HepG2 (cell line): Measurements from ENCODE around the gene ZC3H13. TPM values are rescaled to one million over a fixed set of nuclear protein-coding genes. Genes with fewer than 3 reads are reported as not detected.

ENCODE experiments used
- ATAC-seq: fragments of 200-7000 bp; cut with Tn5 transposase; 3 replicates; pipeline ENCODE4 v1.9.1; 2020; ENCODE audit warnings: mild to moderate bottlenecking, moderate library complexity
- BruUV-seq: library from RNA; stranded (reverse); fragments of 400-500 nt; replicated peaks from 2 replicates; lab custom pipeline; 2021; lab: Mats Ljungman, UMichigan
- CTCF ChIA-PET: fragments of 300-600 bp; formaldehyde crosslinking; extraction: SDS; loops from one replicate; lab custom pipeline; 2021; ENCODE audit warnings: low total read pairs, inconsistent platforms, low intra/inter-chr PET ratio; lab: Yijun Ruan, JAX
- POLR2A ChIA-PET: fragments of 350-600 bp; sonication (Branson Sonifier 250); formaldehyde crosslinking; loops from one replicate; lab custom pipeline; 2020; ENCODE audit warnings: antibody characterized with exemption, inconsistent platforms; lab: Yijun Ruan, JAX
- DNase-seq: peaks from one replicate; pipeline ENCODE4 v3.0.0-alpha.2; 2015; ENCODE audit warnings: low spot score
- FAIRE-seq: peaks from 3 replicates; lab custom pipeline; 2011; peaks lifted over from hg19 to GRCh38; lab: Jason Lieb, UNC
- H2AFZ ChIP-seq: one replicate; pipeline ENCODE4 v1.6.1; 2011; ENCODE audit warnings: low read length, inconsistent platforms
- H3K27ac ChIP-seq: fragments of 300-600 bp; 3 replicates; pipeline ENCODE4 v1.8.0; 2011; ENCODE audit warnings: mixed run types, mild to moderate bottlenecking, mixed read lengths, low read length, inconsistent platforms; ENCODE audit not compliant: insufficient read depth; ENCODE audit errors: extremely low read length
- H3K27me3 ChIP-seq, 2 experiments: fragments of 200-600 bp in 1 of 2; 2 replicates in 1 of 2; 3 replicates in 1 of 2; pipeline versions ENCODE4 v1.6.0 to v1.8.0; 2011; ENCODE audit warnings: low read length in 2 of 2, mild to moderate bottlenecking in 2 of 2, moderate library complexity in 2 of 2, inconsistent platforms in 1 of 2; ENCODE audit not compliant: insufficient read depth in 2 of 2, control insufficient read depth in 1 of 2
- H3K36me3 ChIP-seq, 2 experiments: fragments of 200-600 bp in 1 of 2; replicated peaks in 1 of 2; 2 replicates in 1 of 2; 3 replicates in 1 of 2; pipeline versions ENCODE4 v1.5.1 to v1.8.0; 2011; ENCODE audit warnings: low read length in 2 of 2, inconsistent platforms in 1 of 2; ENCODE audit not compliant: insufficient read depth in 2 of 2, control insufficient read depth in 1 of 2
- H3K4me1 ChIP-seq: 2 replicates; pipeline ENCODE4 v1.5.1; 2012; ENCODE audit warnings: low read length, inconsistent platforms; ENCODE audit not compliant: insufficient read depth
- H3K4me2 ChIP-seq: 2 replicates; pipeline ENCODE4 v1.6.0; 2011; ENCODE audit warnings: low read depth, low read length, inconsistent platforms
- H3K4me3 ChIP-seq, 3 experiments: fragments of 200-600 bp in 1 of 3; sonication (generic), shearing (Covaris generic) in 1 of 3; replicated peaks in 1 of 3; 2 replicates each; pipeline ENCODE4 v1.5.1; 2011 to 2016; ENCODE audit warnings: low read length in 3 of 3, inconsistent platforms in 2 of 3, low read depth in 2 of 3, mild to moderate bottlenecking in 2 of 3, control low read depth in 1 of 3, mixed read lengths in 1 of 3; ENCODE audit not compliant: insufficient read depth in 1 of 3
- H3K79me2 ChIP-seq: one replicate; pipeline ENCODE4 v1.6.1; 2011; ENCODE audit warnings: low read length, inconsistent platforms; ENCODE audit not compliant: insufficient read depth
- H3K9ac ChIP-seq: 2 replicates; pipeline ENCODE4 v1.6.0; 2011; ENCODE audit warnings: mild to moderate bottlenecking, low read depth, low read length, inconsistent platforms; ENCODE audit not compliant: insufficient read depth
- H3K9me3 ChIP-seq: 2 replicates; pipeline ENCODE4 v1.5.1; 2012; ENCODE audit warnings: mild to moderate bottlenecking, low read length
- H4K20me1 ChIP-seq: 2 replicates; pipeline ENCODE4 v1.6.0; 2011; ENCODE audit warnings: inconsistent platforms, mild to moderate bottlenecking, low read length, moderate library complexity; ENCODE audit not compliant: insufficient read depth
- KMT2B ChIP-seq: IDR thresholded peaks from 2 replicates; pipeline ENCODE4 v1.6.1; 2016; ENCODE audit warnings: missing genetic modification reagents, missing compliant biosample characterization
- NBN ChIP-seq: fragments of 450-650 bp; conservative IDR thresholded peaks from 2 replicates; pipeline ENCODE4 v1.6.1; 2017
- PCBP1 ChIP-seq: fragments of 200-400 bp; formaldehyde crosslinking; IDR thresholded peaks from 2 replicates; pipeline ENCODE4 v1.6.1; 2017; ENCODE audit warnings: mild to moderate bottlenecking, low read depth, low read length, borderline replicate concordance
- TEAD3 ChIP-seq: optimal IDR thresholded peaks from 2 replicates; pipeline ENCODE3; 2016; ENCODE audit warnings: borderline replicate concordance
- ZNF18 ChIP-seq: sonication (generic); formaldehyde crosslinking; IDR thresholded peaks from 2 replicates; pipeline ENCODE4 v1.8.0; 2022; ENCODE audit warnings: mild to moderate bottlenecking, missing genetic modification reagents; ENCODE audit not compliant: insufficient replicate concordance
- ZNF414 ChIP-seq: sonication (generic); formaldehyde crosslinking; IDR thresholded peaks from 2 replicates; pipeline ENCODE4 v1.5.0; 2020; ENCODE audit warnings: missing genetic modification reagents
- ZNF781 ChIP-seq: sonication (generic); formaldehyde crosslinking; IDR thresholded peaks from 2 replicates; pipeline ENCODE4 v1.5.1; 2020; ENCODE audit warnings: borderline replicate concordance, mild to moderate bottlenecking, missing genetic modification reagents; ENCODE audit errors: not compliant biosample characterization
- ZNF792 ChIP-seq: IDR thresholded peaks from 2 replicates; pipeline ENCODE4 v1.6.1; 2016
- WGBS: methylation state at CpG from one replicate; pipeline ENCODE4 v1.1.6; 2017; ENCODE audit warnings: low lambda C conversion rate; 5-methylcytosine and 5-hydroxymethylcytosine counted together
- in situ Hi-C: cut with HindIII; loops from 2 replicates; pipeline ENCODE4 v1.10.0; 2017; ENCODE audit warnings: low pct_unique_long_range_greater_than_20kb; ENCODE audit not compliant: extremely low pct_ligation_motif_present
- intact Hi-C: fragments of 100-400 bp; cut with micrococcal nuclease; formaldehyde crosslinking; loops from one replicate; pipeline ENCODE4 v1.10.0; 2022; ENCODE audit not compliant: unreplicated experiment
- polyA plus RNA-seq, 8 experiments: library from polyadenylated mRNA; depleted of rRNA in 3 of 8; stranded (reverse) in 7 of 8; unstranded in 1 of 8; fragments of >200 nt; fragmentation: Illumina TruSeq in 4 of 8; extraction: Trizol in 4 of 8; gene quantifications; 2 replicates each; pipeline versions ENCODE4 v1.2.1 to v1.2.3, GENCODE V29; 2011 to 2016; ENCODE audit warnings: low read depth in 4 of 8, missing spikeins in 1 of 8, mixed read lengths in 1 of 8; ENCODE audit not compliant: insufficient read depth in 1 of 8
- total RNA-seq, 5 experiments: library from RNA; depleted of rRNA; stranded (reverse); fragments of >200 nt; fragmentation: Illumina TruSeq; extraction: Trizol; gene quantifications; 2 replicates each; pipeline ENCODE4 v1.2.3, GENCODE V29; 2016; ENCODE audit warnings: low read depth in 1 of 5

ZC3H13 gene
- total and polyA plus RNA-seq, 2 of the 13 experiments (the other 11 are each of a cell fraction or from before 2014, with no cell fraction given): 2.7 to 23.5 TPM

GRCh38 chr13:45928843-45929242 is 123.7 kb downstream of the ZC3H13 start:
- Histone ChIP-seq H3K27ac (no peak overlapping the region), H3K4me2 (no peak overlapping the region), H3K4me1 (no peaks in the 10 kb centered on the region), H3K9me3 (no peaks in the 10 kb centered on the region), H3K27me3 (peaks cover 1 to 20% of the 10 kb centered on the region in 2 experiments; a peak in 2 of 5 replicates), H3K9ac (no peak overlapping the region), H3K4me3 (no peak overlapping the region)
- DNase-seq: no peak
- BruUV-seq: no TSS peak
- FAIRE-seq: no peak
- no peak for TF ChIP-seq KMT2B (CRISPR knock-in tag)
- TF ChIP-seq ZNF792 (CRISPR knock-in tag): no peak
- no peak for TF ChIP-seq ZNF781 (CRISPR knock-in tag)
- no peak for TF ChIP-seq PCBP1
- TF ChIP-seq TEAD3: no peak
- no peak for TF ChIP-seq ZNF18 (CRISPR knock-in tag)
- no peak for TF ChIP-seq ZNF414 (CRISPR knock-in tag)
- no peak for TF ChIP-seq NBN
- TF ChIP-seq, all 625 proteins: peak for 0
- ATAC-seq: no peak
- POLR2A ChIA-PET: no interaction called here
- Histone ChIP-seq H3K79me2 (no peaks in the 10 kb centered on the region), H4K20me1 (no peaks in the 10 kb centered on the region), H3K36me3 (no peaks in the 10 kb centered on the region), H2AFZ (no peak overlapping the region)
- whole genome bisulfite sequencing: 44% methylated on average over 2 of the region's 2 CpGs
- CTCF ChIA-PET: no interaction called here
- in situ Hi-C loops: no loop called here
- intact Hi-C loops: no loop called here
